PC-3 (cell line): Measurements from ENCODE around the gene JADE1. TPM values are rescaled to one million over a fixed set of nuclear protein-coding genes. Genes with fewer than 3 reads are reported as not detected.

Experiments
- ATAC-seq: fragments of 200-7000 bp; cut with Tn5 transposase; 2 replicates; pipeline ENCODE4 v1.9.1; 2020; ENCODE audit warnings: mild to moderate bottlenecking, moderate library complexity
- BruUV-seq: library from RNA; stranded (reverse); fragments of 400-500 nt; replicated peaks from 2 replicates; lab custom pipeline; 2021; lab: Mats Ljungman, UMichigan
- CTCF ChIA-PET: fragments of 300-600 bp; sonication (Branson Sonifier 250); formaldehyde crosslinking; loops from one replicate; lab custom pipeline; 2022; ENCODE audit warnings: antibody characterized with exemption; lab: Charles Lee
- POLR2A ChIA-PET: fragments of 300-600 bp; sonication (Branson Sonifier 250); formaldehyde crosslinking; loops from one replicate; lab custom pipeline; 2022; ENCODE audit warnings: antibody characterized with exemption; ENCODE audit not compliant: unreplicated experiment; lab: Charles Lee
- DNase-seq: peaks from one replicate; pipeline ENCODE4 v3.0.0-alpha.2; 2015
- H2AFZ ChIP-seq: fragments of 300-600 bp; sonication (generic); 2 replicates; pipeline ENCODE4 v1.6.0; 2016; ENCODE audit warnings: antibody characterized with exemption, low read length
- H3F3A ChIP-seq: fragments of 300-600 bp; sonication (generic); one replicate; pipeline ENCODE4 v1.6.0; 2017; ENCODE audit warnings: antibody characterized with exemption, low read length, control low read depth, mild to moderate bottlenecking; ENCODE audit not compliant: unreplicated experiment
- H3K27ac ChIP-seq: fragments of 300-600 bp; sonication (generic); 2 replicates; pipeline ENCODE4 v1.5.1; 2016; ENCODE audit warnings: mild to moderate bottlenecking, low read length
- H3K27me3 ChIP-seq: fragments of 300-600 bp; sonication (generic); 2 replicates; pipeline ENCODE4 v1.6.1; 2016; ENCODE audit warnings: low read length, mixed read lengths
- H3K36me3 ChIP-seq: fragments of 300-600 bp; sonication (generic); 2 replicates; pipeline ENCODE4 v1.6.1; 2016; ENCODE audit warnings: low read depth, mixed run types, low read length, mixed read lengths
- H3K4me1 ChIP-seq: fragments of 300-600 bp; sonication (generic); 2 replicates; pipeline ENCODE4 v1.5.1; 2016; ENCODE audit warnings: low read length; ENCODE audit not compliant: insufficient read depth
- H3K4me2 ChIP-seq: fragments of 300-600 bp; sonication (generic); 2 replicates; pipeline ENCODE4 v1.6.0; 2016; ENCODE audit warnings: low read length
- H3K4me3 ChIP-seq: fragments of 300-600 bp; sonication (generic); 2 replicates; pipeline ENCODE4 v1.5.1; 2016; ENCODE audit warnings: mild to moderate bottlenecking, low read length, mixed read lengths
- H3K79me2 ChIP-seq: fragments of 300-600 bp; sonication (generic); 2 replicates; pipeline ENCODE4 v1.6.1; 2017; ENCODE audit warnings: low read length, mixed read lengths
- H3K9ac ChIP-seq: fragments of 300-600 bp; sonication (generic); 2 replicates; pipeline ENCODE4 v1.6.0; 2016; ENCODE audit warnings: mild to moderate bottlenecking, low read length
- H3K9me2 ChIP-seq: fragments of 300-600 bp; sonication (generic); replicated peaks from 2 replicates; pipeline ENCODE4 v1.6.1; 2016; ENCODE audit warnings: mixed run types, low read length, mixed read lengths
- H3K9me3 ChIP-seq: fragments of 300-600 bp; sonication (generic); 2 replicates; pipeline ENCODE4 v1.6.1; 2016; ENCODE audit warnings: low read length, mixed read lengths
- H4K20me1 ChIP-seq: fragments of 300-600 bp; sonication (generic); 2 replicates; pipeline ENCODE4 v1.6.1; 2016; ENCODE audit warnings: low read length, mixed read lengths
- EZH2 ChIP-seq: fragments of 300-600 bp; sonication (generic); IDR thresholded peaks from one replicate; pipeline ENCODE4 v1.6.1; 2017; ENCODE audit warnings: antibody characterized with exemption, mild to moderate bottlenecking, low read length; ENCODE audit not compliant: unreplicated experiment
- EZH2phosphoT487 ChIP-seq: fragments of 300-600 bp; sonication (generic); IDR thresholded peaks from 2 replicates; pipeline ENCODE4 v1.6.1; 2018; ENCODE audit warnings: mild to moderate bottlenecking, antibody characterized with exemption, low read length, borderline replicate concordance
- intact Hi-C: fragments of 100-400 bp; cut with micrococcal nuclease; formaldehyde crosslinking; loops from 2 replicates; pipeline ENCODE4 v1.9.0; 2023
- total RNA-seq: library from RNA; depleted of rRNA; stranded (reverse); fragments of >200 nt; gene quantifications from 2 replicates; pipeline ENCODE4 v1.2.3, GENCODE V29; 2014
- TF ChIP-seq, protein P1 (sequence below): fragments of 300-600 bp; sonication (generic); conservative IDR thresholded peaks from 2 replicates; pipeline ENCODE4 v1.5.1; 2017; ENCODE audit warnings: antibody characterized with exemption, low read depth, mild to moderate bottlenecking, low read length

The JADE1 gene
- total RNA-seq, 1 experiment from 2014 or later: 10.8 TPM

DNA sequence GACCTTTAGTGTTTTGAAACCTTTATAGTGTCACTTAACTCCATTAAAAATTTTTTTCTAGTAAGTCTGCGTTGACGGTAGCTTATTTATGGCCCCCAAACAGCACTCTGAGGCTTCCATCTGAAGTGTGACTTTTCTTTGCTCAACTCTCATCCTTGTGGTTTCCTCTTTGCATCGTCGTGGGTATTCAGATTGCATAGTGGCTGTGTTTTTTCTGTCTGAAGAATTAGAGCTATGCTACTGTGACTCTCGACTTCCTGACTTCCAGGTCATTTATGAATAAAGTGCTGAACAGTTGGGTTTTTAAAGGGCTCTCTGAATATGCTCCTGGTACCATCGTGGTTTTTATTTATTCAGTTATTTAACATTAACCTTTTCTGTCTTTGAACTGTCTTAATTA lies 44.9 kb downstream of the JADE1 start:
- H3F3A ChIP-seq: no peaks in the 10 kb centered on the region
- H3K4me3 ChIP-seq: no peak overlapping the region
- CTCF ChIA-PET: no interaction called here
- H3K27me3 ChIP-seq: no peaks in the 10 kb centered on the region
- no peak overlapping the region for H2AFZ ChIP-seq
- intact Hi-C loops: no loop called here
- no peak overlapping the region for H3K27ac ChIP-seq
- no peaks in the 10 kb centered on the region for H3K9me3 ChIP-seq
- TF ChIP-seq, protein P1, sequence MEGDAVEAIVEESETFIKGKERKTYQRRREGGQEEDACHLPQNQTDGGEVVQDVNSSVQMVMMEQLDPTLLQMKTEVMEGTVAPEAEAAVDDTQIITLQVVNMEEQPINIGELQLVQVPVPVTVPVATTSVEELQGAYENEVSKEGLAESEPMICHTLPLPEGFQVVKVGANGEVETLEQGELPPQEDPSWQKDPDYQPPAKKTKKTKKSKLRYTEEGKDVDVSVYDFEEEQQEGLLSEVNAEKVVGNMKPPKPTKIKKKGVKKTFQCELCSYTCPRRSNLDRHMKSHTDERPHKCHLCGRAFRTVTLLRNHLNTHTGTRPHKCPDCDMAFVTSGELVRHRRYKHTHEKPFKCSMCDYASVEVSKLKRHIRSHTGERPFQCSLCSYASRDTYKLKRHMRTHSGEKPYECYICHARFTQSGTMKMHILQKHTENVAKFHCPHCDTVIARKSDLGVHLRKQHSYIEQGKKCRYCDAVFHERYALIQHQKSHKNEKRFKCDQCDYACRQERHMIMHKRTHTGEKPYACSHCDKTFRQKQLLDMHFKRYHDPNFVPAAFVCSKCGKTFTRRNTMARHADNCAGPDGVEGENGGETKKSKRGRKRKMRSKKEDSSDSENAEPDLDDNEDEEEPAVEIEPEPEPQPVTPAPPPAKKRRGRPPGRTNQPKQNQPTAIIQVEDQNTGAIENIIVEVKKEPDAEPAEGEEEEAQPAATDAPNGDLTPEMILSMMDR: no peak
- TF ChIP-seq EZH2phosphoT487: no peak
- peaks cover 7% of the 10 kb centered on the region for H3K36me3 ChIP-seq
- POLR2A ChIA-PET: no interaction called here
- DNase-seq: no peak
- H4K20me1 ChIP-seq: no peaks in the 10 kb centered on the region
- H3K4me2 ChIP-seq: no peak overlapping the region
- H3K9ac ChIP-seq: no peak overlapping the region
- no peaks in the 10 kb centered on the region for H3K9me2 ChIP-seq
- no peak for ATAC-seq
- H3K4me1 ChIP-seq: no peaks in the 10 kb centered on the region
- BruUV-seq: no TSS peak
- H3K79me2 ChIP-seq: no peaks in the 10 kb centered on the region

GRCh38 chr4:128855621-128856020 lies 46.1 kb downstream of the JADE1 start:
- Histone ChIP-seq H3K36me3 (peaks cover 4% of the 10 kb centered on the region; the same call in 1 of the 2 replicates), H3K4me2 (no peak overlapping the region), H3K9me2 (no peaks in the 10 kb centered on the region), H3K4me3 (no peak overlapping the region), H3K9ac (no peak overlapping the region), H2AFZ (no peak overlapping the region), H3K4me1 (no peaks in the 10 kb centered on the region), H3K79me2 (no peaks in the 10 kb centered on the region), H3F3A (no peaks in the 10 kb centered on the region), H4K20me1 (no peaks in the 10 kb centered on the region), H3K27me3 (no peaks in the 10 kb centered on the region), H3K9me3 (no peaks in the 10 kb centered on the region), H3K27ac (no peak overlapping the region)
- ChIA-PET CTCF (no interaction called here), POLR2A (no interaction called here)
- no peak for DNase-seq
- no peak for ATAC-seq
- intact Hi-C loops: no loop called here
- no peak for TF ChIP-seq EZH2phosphoT487
- no TSS peak for BruUV-seq

DNA sequence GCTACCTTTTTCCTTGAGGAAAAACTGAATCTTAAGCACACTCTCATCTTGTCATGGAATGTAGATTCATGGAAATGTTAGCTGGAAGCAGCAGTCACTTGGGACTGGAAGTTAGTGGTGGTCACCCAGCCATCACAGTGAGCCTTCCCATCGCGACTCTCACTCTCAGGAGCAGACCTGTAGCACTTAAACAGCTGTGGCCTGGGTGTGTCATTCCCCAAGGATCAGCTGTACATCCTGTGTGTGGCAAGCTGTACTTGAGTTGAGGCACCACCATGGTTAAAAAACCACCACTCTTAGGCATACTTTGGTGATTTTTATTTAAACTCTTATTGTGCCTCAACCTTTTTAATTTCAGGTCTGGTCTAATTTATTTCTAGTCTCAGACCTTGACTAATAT lies 46.7 kb downstream of the JADE1 start:
- Histone ChIP-seq H3K4me2 (no peak overlapping the region), H3K9me3 (no peaks in the 10 kb centered on the region), H3K36me3 (peaks cover 4% of the 10 kb centered on the region; the same call in 1 of the 2 replicates), H4K20me1 (no peaks in the 10 kb centered on the region), H2AFZ (no peak overlapping the region), H3K9me2 (no peaks in the 10 kb centered on the region), H3K9ac (no peak overlapping the region), H3K4me3 (no peak overlapping the region), H3K4me1 (no peaks in the 10 kb centered on the region), H3K27ac (no peak overlapping the region), H3K27me3 (no peaks in the 10 kb centered on the region), H3K79me2 (no peaks in the 10 kb centered on the region), H3F3A (no peaks in the 10 kb centered on the region)
- CTCF ChIA-PET: no interaction called here
- ATAC-seq (no peak), DNase-seq (no peak)
- BruUV-seq: no TSS peak
- no peak for TF ChIP-seq EZH2phosphoT487
- TF ChIP-seq, protein P1: no peak
- TF ChIP-seq EZH2: no peak
- POLR2A ChIA-PET: no interaction called here
- intact Hi-C loops: no loop called here
